ENCODE results near the gene SUOX. TPM values are rescaled to one million over a fixed set of nuclear protein-coding genes. Genes with fewer than 3 reads are reported as not detected.

SUOX gene
- 15.7 TPM for polyA plus RNA-seq (2013, experiment 1 of 2)
- polyA plus RNA-seq (2013, experiment 2 of 2) = 14.2 TPM

GRCh38 chr12:55996715-55997534 lies at the start of gene SUOX:
Gene SUOX (plus strand): TSS chr12:55997276. CDS start chr12:56002222, 4,946 bp downstream.
- Histone ChIP-seq H2BK12ac (ENCODE audit: low read length in 2 of 2) (peak within 1 kb of the TSS in 1 of 2 experiments; percentile 74), H3K18ac (ENCODE audit: low read depth in 1 of 2, low read length in 2 of 2) (peak within 1 kb of the TSS in 1 of 2 experiments; percentile 94), H3K4me3 (ENCODE audit: insufficient read depth in 1 of 2, low read depth in 1 of 2, low read length in 2 of 2) (peak within 1 kb of the TSS; percentile 73 to 86), H3K9ac (ENCODE audit: low read length) (peak within 1 kb of the TSS; percentile 90), H3K4me2 (ENCODE audit: low read length, poor library complexity, severe bottlenecking) (peak within 1 kb of the TSS; percentile 81), H2BK15ac (ENCODE audit: low read depth, poor library complexity, severe bottlenecking) (no peak within 1 kb of the TSS), H4K91ac (ENCODE audit: low read length) (peak within 1 kb of the TSS; percentile 79), H3K4me1 (ENCODE audit: control insufficient read depth, insufficient read depth, low read depth, low read length) (peaks cover 14% of the 10 kb centered on the region), H3K36me3 (ENCODE audit: control insufficient read depth in 1 of 2, insufficient read depth in 2 of 2, low read depth in 1 of 2, low read length in 2 of 2) (peaks cover 28 to 37% of the 10 kb centered on the region in 2 experiments), H3K23ac (ENCODE audit: low read length in 2 of 2) (peak within 1 kb of the TSS in 1 of 2 experiments; percentile 75), H2BK120ac (ENCODE audit: low read depth, low read length) (peak within 1 kb of the TSS; percentile 4), H3K9me3 (ENCODE audit: control insufficient read depth, low read length) (no peaks in the 10 kb centered on the region), H2BK5ac (ENCODE audit: low read depth, low read length, poor library complexity, severe bottlenecking) (no peak within 1 kb of the TSS), H2AK5ac (ENCODE audit: low read length, severe bottlenecking) (no peak within 1 kb of the TSS), H3K27ac (ENCODE audit: low read length, poor library complexity, severe bottlenecking) (peak within 1 kb of the TSS; percentile 69), H3K79me1 (replicated peaks; ENCODE audit: low read length, poor library complexity, severe bottlenecking) (peaks cover 15% of the 10 kb centered on the region), H3K14ac (ENCODE audit: low read length in 2 of 2) (peak within 1 kb of the TSS in 1 of 2 experiments; percentile 92), H4K8ac (ENCODE audit: low read length) (peak within 1 kb of the TSS; percentile 43), H3K27me3 (ENCODE audit: control insufficient read depth in 1 of 2, insufficient read depth in 1 of 2, low read length in 2 of 2) (no peaks in the 10 kb centered on the region), H3K4ac (ENCODE audit: low read depth in 1 of 2, low read length in 2 of 2) (peak within 1 kb of the TSS in 1 of 2 experiments; percentile 83), H2AFZ (ENCODE audit: low read depth, low read length) (peak within 1 kb of the TSS; percentile 72)
- peak; percentile 98 for DNase-seq
- WGBS = 4% methylated on average over 26 of the region's 27 CpGs

- Histone ChIP-seq H3K27me3 (ENCODE audit: control insufficient read depth in 1 of 2, insufficient read depth in 1 of 2, low read length in 2 of 2) (peaks cover 0 to 4% of the 10 kb centered on the region in 2 experiments), H2BK120ac (ENCODE audit: low read depth, low read length) (no peak overlapping the region), H3K4ac (ENCODE audit: low read depth in 1 of 2, low read length in 2 of 2) (no peak overlapping the region), H3K9ac (ENCODE audit: low read length) (no peak overlapping the region), H2BK12ac (ENCODE audit: low read length in 2 of 2) (no peak overlapping the region), H3K23ac (ENCODE audit: low read length in 2 of 2) (no peak overlapping the region), H3K36me3 (ENCODE audit: control insufficient read depth in 1 of 2, insufficient read depth in 2 of 2, low read depth in 1 of 2, low read length in 2 of 2) (peaks cover 31 to 36% of the 10 kb centered on the region in 2 experiments), H3K14ac (ENCODE audit: low read length in 2 of 2) (no peak overlapping the region), H3K18ac (ENCODE audit: low read depth in 1 of 2, low read length in 2 of 2) (no peak overlapping the region), H2AK5ac (ENCODE audit: low read length, severe bottlenecking) (no peak overlapping the region), H2AFZ (ENCODE audit: low read depth, low read length) (no peak overlapping the region), H2BK5ac (ENCODE audit: low read depth, low read length, poor library complexity, severe bottlenecking) (no peak overlapping the region), H3K4me1 (ENCODE audit: control insufficient read depth, insufficient read depth, low read depth, low read length) (peaks cover 3% of the 10 kb centered on the region), H3K27ac (ENCODE audit: low read length, poor library complexity, severe bottlenecking) (no peak overlapping the region), H3K9me3 (ENCODE audit: control insufficient read depth, low read length) (no peaks in the 10 kb centered on the region), H3K4me3 (ENCODE audit: insufficient read depth in 1 of 2, low read depth in 1 of 2, low read length in 2 of 2) (no peak overlapping the region), H3K79me1 (replicated peaks; ENCODE audit: low read length, poor library complexity, severe bottlenecking) (no peaks in the 10 kb centered on the region), H4K91ac (ENCODE audit: low read length) (no peak overlapping the region), H2BK15ac (ENCODE audit: low read depth, poor library complexity, severe bottlenecking) (no peak overlapping the region), H4K8ac (ENCODE audit: low read length) (no peak overlapping the region), H3K4me2 (ENCODE audit: low read length, poor library complexity, severe bottlenecking) (no peak overlapping the region)
- WGBS = 83% methylated on average over 3 of the region's 4 CpGs
- no peak for DNase-seq
Observed at GRCh38 chr12:55955344-55955743, 41.7 kb upstream of the SUOX start.

GRCh38 chr12:55955800-55956508 lies 41.1 kb upstream of the SUOX start:
- Histone ChIP-seq H2BK15ac (ENCODE audit: low read depth, poor library complexity, severe bottlenecking) (no peak overlapping the region), H3K14ac (ENCODE audit: low read length in 2 of 2) (no peak overlapping the region), H3K79me1 (replicated peaks; ENCODE audit: low read length, poor library complexity, severe bottlenecking) (no peaks in the 10 kb centered on the region), H3K36me3 (ENCODE audit: control insufficient read depth in 1 of 2, insufficient read depth in 2 of 2, low read depth in 1 of 2, low read length in 2 of 2) (peaks cover 31 to 34% of the 10 kb centered on the region in 2 experiments), H2BK12ac (ENCODE audit: low read length in 2 of 2) (no peak overlapping the region), H3K9ac (ENCODE audit: low read length) (no peak overlapping the region), H4K8ac (ENCODE audit: low read length) (no peak overlapping the region), H3K4me3 (ENCODE audit: insufficient read depth in 1 of 2, low read depth in 1 of 2, low read length in 2 of 2) (no peak overlapping the region), H3K4me2 (ENCODE audit: low read length, poor library complexity, severe bottlenecking) (no peak overlapping the region), H3K4me1 (ENCODE audit: control insufficient read depth, insufficient read depth, low read depth, low read length) (peaks cover 3% of the 10 kb centered on the region), H3K9me3 (ENCODE audit: control insufficient read depth, low read length) (no peaks in the 10 kb centered on the region), H3K4ac (ENCODE audit: low read depth in 1 of 2, low read length in 2 of 2) (no peak overlapping the region), H2BK120ac (ENCODE audit: low read depth, low read length) (no peak overlapping the region), H3K23ac (ENCODE audit: low read length in 2 of 2) (no peak overlapping the region), H3K18ac (ENCODE audit: low read depth in 1 of 2, low read length in 2 of 2) (no peak overlapping the region), H3K27ac (ENCODE audit: low read length, poor library complexity, severe bottlenecking) (no peak overlapping the region), H3K27me3 (ENCODE audit: control insufficient read depth in 1 of 2, insufficient read depth in 1 of 2, low read length in 2 of 2) (peaks cover 0 to 4% of the 10 kb centered on the region in 2 experiments), H2AK5ac (ENCODE audit: low read length, severe bottlenecking) (no peak overlapping the region), H4K91ac (ENCODE audit: low read length) (no peak overlapping the region), H2BK5ac (ENCODE audit: low read depth, low read length, poor library complexity, severe bottlenecking) (no peak overlapping the region), H2AFZ (ENCODE audit: low read depth, low read length) (no peak overlapping the region)
- 96% methylated on average over 6 of the region's 6 CpGs for WGBS
- peak; percentile 56 for DNase-seq

Measured in mesenchymal stem cell (in vitro differentiated cells and primary cell).